GM19025 (cell line): ENCODE measurements around the gene OR51T1.
"Not testable (repeated sequence)": the region's sequence is repeated elsewhere in the genome, so short reads cannot be mapped to it uniquely, and the experiment has no call there.

Experiments used
- ATAC-seq: cut with Tn5 transposase; IDR thresholded peaks from one replicate; pipeline ENCODE4 v1.9.1; 2021; ENCODE audit warnings: mild to moderate bottlenecking, low read depth, moderate library complexity; ENCODE audit not compliant: unreplicated experiment

OR51T1 gene, protein sequence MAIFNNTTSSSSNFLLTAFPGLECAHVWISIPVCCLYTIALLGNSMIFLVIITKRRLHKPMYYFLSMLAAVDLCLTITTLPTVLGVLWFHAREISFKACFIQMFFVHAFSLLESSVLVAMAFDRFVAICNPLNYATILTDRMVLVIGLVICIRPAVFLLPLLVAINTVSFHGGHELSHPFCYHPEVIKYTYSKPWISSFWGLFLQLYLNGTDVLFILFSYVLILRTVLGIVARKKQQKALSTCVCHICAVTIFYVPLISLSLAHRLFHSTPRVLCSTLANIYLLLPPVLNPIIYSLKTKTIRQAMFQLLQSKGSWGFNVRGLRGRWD

DNA sequence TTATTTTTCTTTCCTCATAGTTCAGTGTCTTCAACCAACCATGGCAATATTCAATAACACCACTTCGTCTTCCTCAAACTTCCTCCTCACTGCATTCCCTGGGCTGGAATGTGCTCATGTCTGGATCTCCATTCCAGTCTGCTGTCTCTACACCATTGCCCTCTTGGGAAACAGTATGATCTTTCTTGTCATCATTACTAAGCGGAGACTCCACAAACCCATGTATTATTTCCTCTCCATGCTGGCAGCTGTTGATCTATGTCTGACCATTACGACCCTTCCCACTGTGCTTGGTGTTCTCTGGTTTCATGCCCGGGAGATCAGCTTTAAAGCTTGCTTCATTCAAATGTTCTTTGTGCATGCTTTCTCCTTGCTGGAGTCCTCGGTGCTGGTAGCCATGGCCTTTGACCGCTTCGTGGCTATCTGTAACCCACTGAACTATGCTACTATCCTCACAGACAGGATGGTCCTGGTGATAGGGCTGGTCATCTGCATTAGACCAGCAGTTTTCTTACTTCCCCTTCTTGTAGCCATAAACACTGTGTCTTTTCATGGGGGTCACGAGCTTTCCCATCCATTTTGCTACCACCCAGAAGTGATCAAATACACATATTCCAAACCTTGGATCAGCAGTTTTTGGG lies at the start of gene OR51T1:
TSS of gene OR51T1 (plus strand) at position 41 of the 641 bp plus-strand sequence. CDS start at position 41, 0 bp downstream.
- no peak for ATAC-seq

DNA sequence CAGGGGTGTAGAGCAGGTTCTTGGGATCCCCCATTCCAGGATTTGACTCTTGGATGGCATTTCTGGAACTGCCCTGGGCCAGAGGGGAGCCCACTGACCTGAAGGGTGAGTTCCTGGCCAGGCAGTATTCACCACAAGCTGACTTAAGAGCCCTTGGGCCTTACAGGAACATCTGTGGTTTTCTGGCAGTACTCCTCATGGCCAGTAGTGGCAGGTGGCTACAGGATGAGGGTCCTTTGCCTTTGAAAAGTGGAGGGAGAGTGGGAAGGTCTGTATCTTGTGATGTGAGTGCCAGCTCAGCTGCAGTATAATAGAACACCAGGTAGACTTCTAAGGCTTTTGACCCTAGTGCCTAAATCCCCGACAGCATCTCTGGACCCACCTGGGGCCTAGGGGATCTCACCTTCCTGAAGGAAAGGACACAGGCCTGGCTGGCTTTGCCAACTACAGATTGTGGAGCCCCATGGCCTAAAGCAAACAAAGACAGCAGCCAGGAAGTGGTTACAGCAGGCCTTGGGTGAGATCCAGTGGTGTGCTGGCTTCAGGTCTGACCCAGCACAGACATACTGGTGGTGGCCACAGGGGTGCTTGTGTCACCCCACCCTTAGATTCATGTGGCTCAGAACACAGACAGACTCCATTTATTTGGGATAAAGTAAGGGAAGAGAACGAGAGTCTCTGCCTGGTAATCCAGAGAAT lies 41.7 kb upstream of the OR51T1 start:
- no peak for ATAC-seq

DNA sequence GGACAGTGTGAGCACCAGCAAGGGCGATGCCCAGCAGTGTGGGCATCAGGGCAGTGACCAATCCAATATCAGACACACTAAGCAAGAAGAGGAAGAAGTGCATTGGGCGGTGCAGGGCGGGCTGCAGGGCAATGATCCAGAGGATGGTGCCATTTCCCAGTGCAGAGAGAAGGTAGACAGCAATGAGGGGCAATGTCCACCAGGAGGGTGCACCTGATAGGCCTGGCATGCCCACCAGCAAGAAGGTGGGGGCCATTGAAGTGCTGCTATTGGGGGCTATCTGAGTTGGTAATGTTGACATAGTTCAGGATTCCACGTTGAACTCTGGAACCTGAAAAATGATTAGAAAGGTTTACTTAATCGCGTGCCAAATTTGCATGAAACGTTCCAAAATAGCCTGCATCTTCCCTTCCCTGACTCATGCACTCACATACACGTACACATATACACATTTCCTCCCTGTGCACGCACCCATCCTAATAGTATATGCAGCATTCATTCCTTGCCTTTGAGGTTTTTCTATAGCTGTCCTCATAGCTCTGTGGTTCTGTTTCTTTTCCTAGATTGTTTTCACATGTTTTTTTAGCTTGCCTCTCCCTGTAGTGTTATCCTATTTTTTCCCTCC lies 32.7 kb upstream of the OR51T1 start, which contains the start of gene OR51S1:
TSS of gene OR51S1 (minus strand) at position 301 of the 625 bp plus-strand sequence. CDS start at position 301, 0 bp downstream.
- ATAC-seq = no peak

GRCh38 chr11:4851033-4851432 lies 30.7 kb upstream of the OR51T1 start:
- no peak for ATAC-seq

DNA sequence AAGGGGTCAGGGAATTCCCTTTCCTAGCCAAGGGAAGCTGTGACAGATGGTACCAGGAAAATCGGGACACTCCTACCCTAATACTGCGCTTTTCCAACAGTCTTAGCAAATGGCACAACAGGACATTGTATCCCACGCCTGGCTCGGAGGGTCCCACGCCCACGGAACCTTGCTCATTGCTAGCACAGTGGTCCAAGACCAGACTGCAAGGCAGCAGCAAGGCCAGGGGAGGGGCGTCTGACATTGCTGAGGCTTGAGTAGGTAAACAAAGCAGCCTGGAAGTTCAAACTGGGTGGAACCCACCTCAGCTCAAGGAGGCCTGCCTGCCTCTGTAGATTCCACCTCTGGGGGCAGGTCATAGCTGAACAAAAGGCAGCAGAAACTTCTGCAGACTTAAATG lies 27.4 kb upstream of the OR51T1 start:
- not testable (repeated sequence) for ATAC-seq

DNA sequence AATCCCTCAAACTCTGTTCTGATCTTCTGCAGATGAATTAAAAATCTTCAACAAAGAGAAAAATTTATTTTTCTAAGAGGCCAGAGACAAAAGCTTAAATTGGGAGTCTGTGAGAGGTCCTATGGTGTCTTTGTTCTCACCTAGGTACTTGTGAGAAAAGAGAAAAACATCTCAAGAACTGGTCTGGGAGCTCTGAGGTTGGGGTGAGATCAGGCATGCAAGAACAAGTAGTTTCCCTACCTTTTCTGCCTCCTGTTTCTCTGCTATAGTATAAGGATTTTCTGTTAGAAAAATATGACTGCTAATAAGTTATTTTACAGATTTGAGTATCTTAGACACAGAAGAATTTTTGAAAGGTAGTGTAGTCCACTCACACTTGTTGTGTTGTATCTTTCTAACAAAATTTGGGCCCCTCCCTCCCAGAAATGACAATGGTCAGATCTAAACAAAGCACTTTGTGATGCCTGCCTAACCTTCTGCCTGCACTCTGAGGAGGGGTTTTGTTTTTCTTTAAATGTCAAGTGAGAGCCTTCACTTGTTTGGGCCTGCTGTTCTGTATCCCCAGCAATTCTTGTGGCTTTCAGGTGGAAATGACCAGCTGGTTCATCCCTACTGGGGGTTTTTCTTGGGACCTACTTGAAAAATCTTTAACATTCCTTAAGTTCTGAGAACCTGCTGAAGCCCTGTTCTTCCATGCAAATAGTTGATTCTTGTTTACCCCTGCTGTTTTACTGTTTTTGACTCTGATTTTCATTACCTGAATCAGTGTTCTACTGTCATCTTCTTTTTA lies 19.1 kb upstream of the OR51T1 start:
- ATAC-seq = no peak

- ATAC-seq = no peak
These were observed 17.8 kb upstream of the OR51T1 start for GRCh38 chr11:4863876-4864275.

- no peak for ATAC-seq
These were observed 15.8 kb upstream of the OR51T1 start for GRCh38 chr11:4865855-4866254.

DNA sequence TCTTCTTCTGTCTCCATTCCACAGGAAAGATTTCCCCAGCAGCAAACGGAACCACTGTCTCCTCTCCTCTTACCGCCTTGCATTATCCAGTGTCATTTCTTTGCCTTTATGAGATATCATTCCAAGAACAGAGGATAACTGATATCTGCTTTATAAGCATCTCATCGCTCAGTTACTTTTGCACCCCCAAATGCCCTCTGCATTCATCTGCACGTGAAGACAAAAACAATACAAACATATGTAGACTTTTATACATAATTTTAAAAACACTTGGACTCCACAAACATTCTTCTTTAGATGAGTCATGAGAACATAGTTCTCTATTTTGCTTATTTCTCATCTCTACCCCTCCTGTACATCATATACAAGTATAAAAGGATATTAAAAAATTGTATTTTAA lies 512 bp upstream of the OR51T1 start:
- ATAC-seq = no peak

GRCh38 chr11:4882543-4882942 lies 843 bp downstream of the OR51T1 start:
- ATAC-seq = no peak

- no peak for ATAC-seq
These were observed 2.7 kb downstream of the OR51T1 start for GRCh38 chr11:4884361-4884760.

- no peak for ATAC-seq
These were observed 4.5 kb downstream of the OR51T1 start for GRCh38 chr11:4886186-4886585.

GRCh38 chr11:4887591-4887990 lies 5.9 kb downstream of the OR51T1 start:
- ATAC-seq = no peak

GRCh38 chr11:4890279-4890678 lies 8.6 kb downstream of the OR51T1 start:
- no peak for ATAC-seq

- ATAC-seq = no peak
These were observed 10.4 kb downstream of the OR51T1 start for GRCh38 chr11:4891996-4892640.

GRCh38 chr11:4903484-4903883 lies 21.8 kb downstream of the OR51T1 start, which contains the start of gene OR51A7:
OR51A7 (plus strand) TSS chr11:4903783; CDS start chr11:4907370, 3,587 bp downstream.
- no peak for ATAC-seq

DNA sequence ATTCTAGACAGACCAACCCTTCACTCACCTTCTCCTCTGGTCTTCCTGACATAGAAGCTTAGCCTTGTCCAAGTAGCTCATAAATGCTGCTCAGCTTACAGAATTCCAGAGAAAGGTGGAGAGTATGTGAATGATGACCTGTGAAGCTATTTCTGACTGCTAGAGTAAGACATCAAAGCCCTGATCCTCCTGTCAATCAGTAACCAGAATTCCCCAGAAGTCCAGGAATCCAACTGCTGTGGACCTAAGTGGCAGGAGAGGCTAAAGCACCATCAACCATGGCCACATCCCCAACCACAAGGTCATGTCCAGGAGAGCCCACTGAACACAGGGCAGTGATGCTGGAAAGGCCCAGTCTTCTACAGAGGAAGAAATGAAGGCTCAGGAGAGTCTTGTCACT lies 34.9 kb downstream of the OR51T1 start:
- no peak for ATAC-seq

GRCh38 chr11:4919250-4919649 lies 37.5 kb downstream of the OR51T1 start, which contains the start of gene OR51G2:
OR51G2 (minus strand) TSS chr11:4919350; CDS start chr11:4915663, 3,687 bp downstream.
- ATAC-seq = no peak

GRCh38 chr11:4921796-4922195 lies 40.1 kb downstream of the OR51T1 start:
- ATAC-seq = no peak
